ENCODE measurements around the gene HES7. TPM values are rescaled to one million over a fixed set of nuclear protein-coding genes. Genes with fewer than 3 reads are reported as not detected.

HES7 gene
- total and polyA plus RNA-seq, 9 of the 15 experiments (the other 6 are each of a cell fraction or from before 2014, with no cell fraction given) = 0.03 to 1.7 (median 0.14) TPM; not detected in 1

- Histone ChIP-seq H3K4me2 (ENCODE audit: insufficient read depth, low read length) (no peak overlapping the region), H3K27me3 (ENCODE audit: control insufficient read depth in 2 of 2, insufficient read depth in 2 of 2, low read length in 2 of 2) (no peaks in the 10 kb centered on the region), H2AFZ (ENCODE audit: low read depth, low read length) (no peak overlapping the region), H3K79me2 (ENCODE audit: control insufficient read depth, insufficient read depth, low read length) (peaks cover 29% of the 10 kb centered on the region), H3K27ac (ENCODE audit: extremely low read depth, low read depth, low read length) (no peak overlapping the region), H3K36me3 (ENCODE audit: control insufficient read depth, insufficient read depth, low read length) (peaks cover 44% of the 10 kb centered on the region; the same call in 2 of the 3 replicates), H3K9me3 (replicated peaks; ENCODE audit: control insufficient read depth, insufficient read depth, low read depth, low read length) (no peaks in the 10 kb centered on the region), H3K4me1 (replicated peaks in 1 of 2; ENCODE audit: control insufficient read depth in 2 of 2, insufficient read depth in 2 of 2, low read length in 2 of 2) (peaks cover 16 to 54% of the 10 kb centered on the region in 2 experiments), H3K9me1 (ENCODE audit: control insufficient read depth, insufficient read depth, low read length) (no peaks in the 10 kb centered on the region), H3K4me3 (no peak overlapping the region), H3K9ac (ENCODE audit: insufficient read depth in 1 of 2, low read depth in 2 of 2, low read length in 2 of 2) (peak overlapping the region in 1 of 2 experiments; percentile 26; a peak in 1 of 4 replicates), H4K20me1 (replicated peaks; ENCODE audit: control insufficient read depth, insufficient read depth, low read length) (0 out of 2 replicates have a peak, but pooled peaks cover 4% of the 10 kb centered on the region)
- TF ChIP-seq MEF2A (IDR thresholded peaks at IDR 0.05; ENCODE audit: control insufficient read depth, low read depth, low read length) (no peak), NRF1 (conservative IDR thresholded peaks at IDR 0.05 in 1 of 2, IDR thresholded peaks at IDR 0.05 in 1 of 2) (no peak), SRSF3 (IDR thresholded peaks at IDR 0.05; ENCODE audit: insufficient read depth, low read length) (no peak), PTBP1 (IDR thresholded peaks at IDR 0.05; ENCODE audit: low read depth, low read length) (no peak)
- intact Hi-C loops (cut with micrococcal nuclease) (no loop called here), in situ Hi-C loops (cut with MboI) (no loop called here)
- ChIA-PET CTCF (ENCODE audit: low intra/inter-chr PET ratio) (interaction anchor here (0.7 kb wide), 1 partner anchor 498 kb away, joined by 3 read pairs; no protein-coding TSS in a partner anchor), POLR2A (interaction anchor here (0.5 to 2.8 kb wide), 3 partner anchors 9 to 120 kb away, joined by 3 to 19 read pairs (median 3); no protein-coding TSS in a partner anchor)
- ATAC-seq = no peak
- no peak for DNase-seq (ENCODE audit: extremely low read depth in 1 of 4, low spot score in 3 of 4)
- 87% methylated on average over 17 of the region's 29 CpGs for WGBS (ENCODE audit: insufficient coverage, low coverage, missing lambda C conversion rate)
- no TSS peak for BruUV-seq (replicated peaks)
- no peak for FAIRE-seq
Measured at GRCh38 chr17:8149419-8150193, 25.7 kb upstream of the HES7 start.

Data from K562 (cell line).